Stimulated activated CD4-positive, alpha-beta T cell treated with anti-CD3 and anti-CD28 coated beads, Interleukin-1b, Interleukin-23, amount 100 ng/mL, for 24 hours (primary cell): ENCODE measurements around the gene PPIL6.

ENCODE experiments used
- DNase-seq, 4 experiments: peaks; one replicate each; pipeline ENCODE4 v3.0.0-alpha.2; 2020; ENCODE audit warnings: low read depth in 4 of 4, low spot score in 1 of 4

The PPIL6 gene

DNA sequence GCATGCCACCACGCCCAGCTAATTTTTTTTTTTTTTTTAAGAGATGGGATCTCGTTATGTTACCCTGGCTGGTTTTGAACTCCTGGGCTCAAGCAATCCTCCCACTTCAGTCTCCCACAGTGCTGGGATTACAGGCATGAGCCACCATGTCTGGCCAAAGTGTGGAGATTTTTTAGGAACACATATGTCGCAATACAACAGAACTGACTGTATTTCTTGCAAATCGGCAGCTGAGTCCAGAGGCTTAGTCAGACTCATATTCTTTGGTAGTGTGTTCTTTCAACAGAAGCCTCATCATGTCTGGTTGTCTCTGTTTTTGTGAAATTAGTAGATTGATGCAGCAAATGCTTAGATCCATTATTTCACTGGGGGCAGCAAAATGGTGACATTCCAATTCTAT, 34.2 kb downstream of the PPIL6 start:
- no peak for DNase-seq

DNA sequence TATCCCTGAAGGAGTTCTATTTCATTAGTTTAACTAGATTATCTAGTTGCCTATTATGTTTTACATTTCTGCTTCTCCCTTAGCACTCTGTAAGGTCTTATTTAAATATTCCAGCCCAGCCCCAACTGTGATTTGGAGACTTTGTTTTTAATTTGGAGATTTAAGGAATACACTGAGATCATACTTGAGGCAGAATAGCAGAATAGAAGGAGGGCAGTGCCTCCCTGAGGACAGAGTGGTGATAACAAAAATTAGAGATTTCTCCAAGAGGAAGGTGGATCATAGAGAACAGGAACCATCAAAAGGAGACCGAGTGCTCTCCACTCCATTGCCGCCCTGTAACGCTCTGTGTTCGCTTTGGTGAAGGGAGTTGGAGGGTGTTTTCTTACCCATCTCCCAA, 43.4 kb downstream of the PPIL6 start:
- no peak for DNase-seq

DNA sequence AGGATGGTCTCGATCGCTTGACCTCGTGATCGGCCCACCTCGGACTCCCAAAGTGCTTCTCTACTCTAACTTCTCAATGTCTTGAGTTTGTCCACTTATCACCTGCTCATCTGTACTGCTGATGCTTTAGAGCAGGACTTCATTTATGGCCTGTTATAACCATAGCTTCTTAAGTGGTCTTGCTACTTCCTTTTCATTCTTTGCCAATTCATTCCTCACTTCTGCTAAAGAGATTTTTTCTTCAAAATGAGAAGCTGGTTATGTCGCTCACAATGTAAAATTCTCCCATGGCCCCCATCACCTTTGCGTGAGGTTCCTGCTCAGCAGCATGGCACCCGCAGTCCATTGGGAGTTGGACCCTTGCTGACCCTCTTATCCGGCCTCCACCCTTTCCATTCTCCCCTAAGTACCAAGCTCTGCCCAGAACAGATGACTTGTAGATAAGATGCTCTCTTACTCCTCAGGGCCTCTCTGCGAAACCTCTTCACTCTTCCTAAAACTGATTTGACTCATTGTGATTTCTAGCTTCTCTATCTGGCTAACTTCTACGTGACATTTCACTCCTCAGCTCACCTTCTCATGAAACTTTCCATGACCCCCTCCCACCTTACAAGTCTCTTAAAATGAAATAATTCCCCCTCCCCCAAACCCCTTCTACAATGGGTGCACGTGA, 44.2 kb downstream of the PPIL6 start:
- DNase-seq: no peak

DNA sequence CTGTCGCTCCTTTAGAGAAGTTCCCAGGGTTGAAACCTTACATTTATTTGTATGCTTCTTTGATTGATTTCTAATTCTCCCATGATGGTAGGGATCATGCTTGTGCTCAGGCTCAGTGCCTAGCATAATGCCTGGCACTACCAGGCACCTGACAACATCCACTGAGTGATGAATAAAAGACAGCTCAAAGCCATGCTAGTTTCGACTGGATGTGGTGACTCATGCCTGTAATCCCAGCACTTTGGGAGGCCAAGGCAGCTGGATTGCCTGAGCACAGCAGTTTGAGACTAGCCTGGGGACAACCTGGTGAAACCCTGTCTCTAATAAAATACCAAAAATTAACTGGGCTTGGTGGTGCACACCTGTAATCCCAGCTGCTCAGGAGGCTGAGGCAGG, 46.5 kb downstream of the PPIL6 start:
- DNase-seq: no peak

DNA sequence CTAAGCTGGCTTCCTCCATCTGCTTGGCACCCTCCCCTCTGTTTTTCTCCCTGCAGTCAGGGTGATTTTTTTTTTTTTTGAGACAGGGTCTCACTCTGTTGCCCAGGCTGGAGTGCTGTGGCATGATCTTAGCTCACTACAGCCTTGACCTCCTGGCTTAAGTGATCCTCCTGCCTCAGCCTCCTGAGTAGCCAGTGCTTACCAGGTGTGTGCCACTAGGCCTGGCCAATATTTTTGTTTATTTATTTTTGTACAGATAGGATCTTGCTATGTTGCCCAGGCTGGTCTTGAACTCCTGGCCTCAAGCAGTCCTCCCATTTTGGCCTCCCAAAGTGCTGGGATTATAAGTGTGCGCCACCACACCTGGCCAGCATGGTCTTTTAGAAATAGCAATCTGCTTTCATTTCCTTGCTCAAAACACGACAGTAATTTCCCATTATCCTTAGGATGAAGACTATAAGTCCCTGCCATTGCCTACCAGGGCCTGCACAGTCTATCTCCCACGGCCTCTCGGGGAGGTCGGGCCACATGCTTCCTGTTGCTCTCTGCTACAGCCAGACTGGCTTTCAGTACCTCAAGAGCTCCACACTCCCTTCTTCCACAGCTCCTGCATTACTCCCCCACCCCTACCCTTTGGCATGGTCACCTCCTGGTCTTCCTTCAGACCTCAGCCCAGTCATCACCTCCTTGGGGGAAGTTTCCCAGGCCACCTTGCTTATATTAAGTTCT, 47.1 kb downstream of the PPIL6 start:
- DNase-seq: no peak

DNA sequence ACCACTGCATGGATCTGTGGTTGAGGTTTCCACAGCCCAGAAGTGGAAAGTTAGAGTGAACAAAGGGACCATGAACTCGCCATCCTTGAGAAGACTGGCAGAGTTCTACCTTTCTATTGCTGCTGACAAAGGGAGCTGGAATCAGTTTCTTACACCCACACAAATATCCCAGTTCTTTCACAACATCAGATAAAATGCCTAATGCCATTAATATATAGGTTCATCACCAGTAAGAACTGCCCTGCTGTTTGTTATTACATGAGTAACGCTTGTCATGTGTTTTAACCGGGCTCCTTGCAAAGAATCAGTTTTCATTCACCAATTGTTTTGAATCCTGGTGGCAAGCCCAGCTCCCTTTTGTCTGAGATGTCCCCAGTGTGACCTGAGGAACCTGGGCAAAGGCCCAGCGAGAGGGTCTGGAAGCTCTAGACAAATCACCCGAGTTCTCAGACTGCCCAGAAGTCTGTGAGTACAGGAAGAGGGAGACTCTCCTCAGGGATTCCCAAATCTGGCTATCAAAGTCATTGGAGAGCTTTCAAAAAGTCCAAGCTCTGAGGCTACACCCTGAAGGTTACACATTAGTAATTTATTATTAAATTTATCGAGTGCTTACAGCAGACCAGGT, 50.7 kb downstream of the PPIL6 start:
- DNase-seq: no peak

DNA sequence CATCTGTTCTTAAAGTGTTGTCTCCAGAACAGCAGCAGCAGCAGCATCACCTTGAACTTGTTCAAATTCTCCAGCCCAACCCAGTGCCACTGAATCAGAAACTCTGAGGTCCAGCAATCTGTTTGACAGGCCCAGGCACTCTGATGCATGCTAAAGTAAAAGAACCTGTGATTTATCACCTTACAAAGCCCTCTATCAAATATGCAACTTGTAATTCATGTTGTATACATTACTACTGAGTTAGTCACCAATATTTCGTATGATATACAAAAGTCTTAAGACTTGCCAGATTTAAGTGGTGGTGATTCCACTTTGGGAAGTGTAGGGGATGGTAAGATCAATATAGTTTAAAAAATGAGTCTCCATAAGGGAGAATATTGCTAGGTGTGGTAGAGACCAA, 52.2 kb downstream of the PPIL6 start:
- no peak for DNase-seq

DNA sequence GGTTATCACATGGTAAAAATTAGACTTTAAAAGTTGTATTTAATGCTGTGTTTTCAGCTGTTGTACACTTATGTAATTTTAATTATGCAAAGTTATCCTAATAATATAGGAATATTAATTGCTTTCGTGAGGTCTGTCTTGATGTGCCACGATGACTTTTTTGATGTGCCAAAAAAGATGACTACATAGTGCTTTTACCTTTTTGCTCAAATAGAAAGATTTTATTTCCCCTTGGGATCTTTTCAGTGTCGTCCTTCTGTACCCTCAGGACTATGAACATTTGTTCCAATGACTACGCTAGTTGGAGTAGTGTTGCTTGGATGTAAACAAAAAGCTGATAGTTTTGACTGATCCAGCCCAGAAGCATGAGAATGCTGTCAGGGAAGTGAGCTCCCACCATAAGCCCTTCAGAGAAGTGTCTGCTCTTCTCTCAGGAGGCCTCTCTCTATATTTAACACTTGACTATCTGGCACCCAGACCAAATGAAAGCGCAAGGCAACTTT, 56.9 kb downstream of the PPIL6 start:
- no peak for DNase-seq

DNA sequence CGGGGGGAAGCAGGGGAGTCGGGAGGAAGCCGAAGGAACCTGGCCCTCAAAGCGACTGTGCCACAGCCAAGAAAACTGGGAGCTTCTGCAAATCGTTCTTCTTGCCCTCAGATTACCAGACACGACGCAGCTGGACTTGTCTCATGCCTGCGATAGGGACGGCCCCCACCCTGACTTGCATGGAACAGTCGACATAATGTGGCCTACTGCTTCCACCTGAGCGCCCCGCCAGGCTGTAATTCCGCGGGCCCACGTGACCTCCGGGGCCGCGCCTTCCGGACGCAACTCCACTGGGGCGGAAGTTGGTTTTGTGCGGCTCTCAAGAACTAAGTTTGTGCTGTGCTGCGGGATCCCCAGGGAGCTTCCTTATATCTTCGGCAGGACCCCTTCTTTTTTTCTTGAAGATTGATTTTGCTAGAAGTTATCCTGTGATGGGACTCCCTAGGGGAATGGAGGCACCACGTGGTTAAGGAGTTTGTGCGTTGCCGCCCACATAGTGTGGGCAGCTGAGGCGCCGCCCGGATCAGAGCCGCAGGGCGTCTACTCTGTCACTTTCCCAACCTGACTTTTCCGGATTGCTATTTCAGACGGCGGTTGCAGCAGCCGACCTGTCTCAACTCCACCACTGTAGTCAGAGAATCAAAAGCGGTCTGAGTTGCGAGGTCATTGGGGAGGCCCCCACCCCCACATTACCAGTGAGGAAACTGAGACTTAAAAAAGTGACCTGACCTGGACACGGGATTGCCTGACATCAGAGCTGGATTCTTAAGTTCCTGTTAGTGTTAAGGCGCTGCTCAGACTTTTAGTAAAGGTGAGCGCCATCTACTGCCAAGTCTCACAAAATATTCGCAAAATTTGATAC, 57.6 kb downstream of the PPIL6 start:
- peak; percentile 80 to 84 (median 81) for DNase-seq

DNA sequence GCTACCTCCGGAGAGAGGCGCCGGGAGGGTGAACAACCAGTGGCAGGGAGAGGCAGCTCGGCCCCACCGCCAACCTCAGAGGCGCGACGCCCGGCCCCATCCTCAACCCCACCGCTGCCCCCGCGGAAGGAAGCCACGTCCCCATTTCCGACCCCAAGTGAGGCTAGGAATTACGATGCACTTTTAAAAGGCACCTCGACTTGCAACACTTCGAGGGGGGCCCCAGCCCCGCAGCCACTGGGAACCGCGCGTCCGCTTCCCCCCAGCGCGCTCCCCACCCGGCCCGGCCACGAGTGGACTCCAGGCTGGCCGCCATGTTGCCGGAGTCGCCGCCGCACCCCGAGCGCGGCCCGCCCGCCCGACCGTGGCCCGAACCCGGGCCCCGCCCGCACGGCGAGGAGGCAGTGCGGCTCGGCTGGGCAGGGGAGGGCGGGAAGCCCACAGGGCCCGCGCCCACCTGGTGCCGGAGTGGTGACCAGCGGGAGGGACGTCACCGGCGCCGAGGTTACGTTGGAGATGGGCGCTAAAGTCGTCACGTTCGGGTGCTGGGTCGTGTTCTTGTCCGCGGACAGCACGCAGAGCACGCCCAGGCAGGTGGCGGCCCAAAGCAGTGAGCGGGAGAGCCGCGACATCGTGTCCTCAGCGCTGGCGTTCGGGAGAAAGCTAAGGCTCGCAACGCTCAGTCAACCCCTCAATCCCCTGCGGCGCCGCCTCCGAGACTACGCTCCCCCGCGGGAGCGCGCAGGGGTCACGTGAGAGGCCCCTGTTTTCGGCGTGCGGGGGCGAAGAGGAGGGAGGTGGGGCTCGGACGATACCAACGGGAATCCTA, 58.5 kb downstream of the PPIL6 start, which contains the start of gene CD164:
Gene CD164 (minus strand): TSS at position 721 of the 829 bp plus-strand sequence. CDS start 89 bp downstream, at position 632.
- DNase-seq: peak; percentile 88 to 91 (median 90)

DNA sequence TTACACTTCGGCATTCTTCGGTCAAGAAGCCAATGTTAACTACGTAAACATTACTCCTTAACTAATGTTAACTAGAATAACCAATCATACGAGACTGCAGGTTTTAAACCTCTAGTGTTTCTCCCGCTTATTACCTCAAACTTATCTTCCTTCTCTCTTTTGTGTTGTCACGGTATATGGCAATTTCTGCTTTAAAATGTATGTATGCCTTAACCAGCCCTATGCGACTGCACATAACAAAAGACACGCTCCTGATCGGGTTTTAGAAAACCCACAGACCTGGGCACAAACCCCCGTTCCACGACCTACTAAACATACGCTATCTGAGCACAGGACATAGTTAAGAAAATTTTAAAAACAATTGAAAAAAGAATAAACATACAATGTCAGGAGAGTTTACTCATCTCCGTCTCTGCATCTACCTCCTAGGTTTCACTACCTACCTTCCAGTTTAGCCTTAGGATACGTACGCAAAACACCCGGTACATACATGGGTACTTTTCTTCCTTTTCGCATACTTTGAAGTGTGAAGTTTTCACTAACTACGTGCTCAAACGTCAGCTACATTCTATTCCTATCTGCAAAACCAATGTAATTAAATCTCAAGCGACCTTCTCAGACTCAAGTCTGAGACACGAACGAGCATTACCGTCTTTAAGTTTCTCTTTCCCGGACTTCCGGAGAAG, 59.2 kb downstream of the PPIL6 start:
- no peak for DNase-seq

DNA sequence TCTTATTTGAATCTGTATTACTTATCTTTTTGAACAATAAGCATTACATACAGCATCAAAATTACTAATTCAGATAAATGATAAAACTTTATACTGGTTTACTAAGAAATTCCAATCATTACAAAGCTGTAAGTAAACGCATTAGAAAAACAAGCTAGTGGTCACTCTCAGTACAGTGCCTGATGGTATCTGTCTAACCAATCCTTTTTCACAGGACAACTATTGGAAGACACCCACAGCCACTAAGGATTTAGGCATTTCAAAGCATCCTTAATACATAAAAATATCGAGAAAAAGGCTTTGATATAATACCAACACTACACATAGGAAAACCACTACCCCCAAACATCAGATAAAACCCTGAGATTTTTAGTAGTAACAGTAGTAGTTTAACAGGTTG, 60.7 kb downstream of the PPIL6 start:
- DNase-seq: no peak

DNA sequence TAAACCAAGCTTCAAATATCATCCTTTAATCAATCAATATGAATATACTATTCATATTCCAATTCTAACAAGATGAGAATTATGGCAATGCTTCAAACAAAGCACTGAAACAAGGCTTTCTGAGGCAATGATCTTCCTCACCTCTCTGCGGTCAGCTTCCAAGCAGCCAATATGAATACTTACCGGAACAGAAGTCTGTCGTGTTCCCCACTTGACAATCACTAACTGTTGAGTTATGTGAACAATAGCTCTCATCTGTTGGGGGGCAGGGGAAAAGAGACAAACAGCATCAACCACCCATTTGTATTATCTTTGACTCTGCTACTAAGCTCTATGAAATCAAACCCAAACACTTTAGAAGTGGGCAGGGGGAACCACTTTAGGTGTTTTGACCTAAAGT, 62.7 kb downstream of the PPIL6 start:
- no peak for DNase-seq

DNA sequence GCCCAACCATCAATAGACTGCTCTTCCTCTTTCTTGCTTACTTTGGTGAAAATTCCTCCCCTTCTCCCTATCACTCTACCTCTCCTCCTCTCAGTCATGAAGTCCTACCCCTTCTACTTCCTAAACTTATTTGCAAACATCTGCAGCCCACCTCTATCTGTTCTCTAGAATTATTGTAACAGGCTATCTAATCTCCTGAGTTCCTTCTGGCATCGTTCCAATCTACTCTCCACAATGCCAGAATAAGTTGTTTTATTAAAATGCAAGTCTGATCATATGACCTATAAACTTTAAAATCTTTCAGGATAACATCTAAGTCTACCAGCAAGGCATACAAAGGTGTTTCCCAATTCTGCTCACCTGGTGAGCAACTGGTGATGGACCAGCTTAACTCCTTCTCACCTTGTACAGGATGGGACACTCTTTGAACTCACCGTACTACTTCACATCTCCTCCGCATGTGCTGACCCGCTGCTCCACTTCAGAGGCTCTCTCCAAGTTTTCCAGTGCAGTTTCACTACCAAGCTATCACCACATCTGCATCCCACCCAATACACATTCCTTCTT, 66.0 kb downstream of the PPIL6 start:
- DNase-seq: no peak

DNA sequence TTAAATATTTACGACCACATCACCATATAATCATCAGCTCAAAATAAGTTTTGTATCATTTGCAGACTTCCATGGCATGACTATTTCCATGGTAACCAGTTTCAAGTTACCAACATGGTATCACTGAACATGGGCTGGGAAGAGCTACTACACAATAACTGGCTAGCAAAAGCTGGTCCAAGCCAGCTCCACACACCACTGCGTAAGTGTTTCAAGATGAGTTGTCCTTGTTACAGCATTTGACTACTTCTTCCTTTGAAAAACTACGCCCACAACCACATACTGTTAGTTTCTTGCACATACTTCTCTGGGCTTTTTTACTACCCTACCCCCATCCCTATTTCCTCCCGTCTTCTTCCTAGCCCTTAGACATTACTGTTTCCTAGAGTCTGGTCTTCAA, 66.7 kb downstream of the PPIL6 start:
- peak in 2 of 4 experiments; percentile 11 to 32 for DNase-seq

DNA sequence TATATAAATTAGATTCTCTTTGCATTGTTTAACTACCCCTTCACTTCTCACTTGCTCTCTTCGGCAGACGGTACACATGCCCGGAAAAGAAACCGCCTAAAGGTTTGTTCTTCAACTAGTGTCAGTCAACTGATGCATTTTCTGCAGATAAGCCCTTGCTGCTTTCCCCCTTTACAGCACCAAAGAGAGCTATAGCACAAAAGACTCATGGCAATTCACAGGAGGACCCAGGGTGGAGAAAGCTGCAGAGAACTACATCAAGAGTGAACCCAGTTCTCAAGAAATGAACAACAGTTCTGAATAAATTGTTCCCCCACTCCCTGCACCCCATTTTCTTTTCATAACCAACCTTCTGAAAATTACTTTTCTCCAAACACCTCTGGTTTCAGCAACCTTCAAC, 67.1 kb downstream of the PPIL6 start:
- peak in 1 of 4 experiments; percentile 3 for DNase-seq

DNA sequence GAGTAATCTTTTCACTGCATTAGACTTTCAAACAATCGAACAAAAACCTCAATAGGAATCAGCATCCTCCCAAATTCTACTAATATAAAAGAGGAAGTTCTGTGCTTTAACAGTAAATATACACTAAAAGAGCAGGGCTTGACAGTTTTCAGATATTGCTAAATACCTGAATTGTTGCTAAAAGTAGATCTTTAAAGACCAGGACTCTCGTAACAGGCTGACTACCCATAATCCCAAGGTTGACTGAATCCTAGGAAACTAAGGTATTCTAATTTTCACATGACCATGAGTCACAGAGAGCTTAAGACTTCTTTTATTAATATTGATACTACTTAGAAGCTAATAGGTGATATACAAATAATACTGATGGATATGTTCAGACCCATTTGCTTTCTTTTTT, 68.3 kb downstream of the PPIL6 start:
- DNase-seq: no peak

DNA sequence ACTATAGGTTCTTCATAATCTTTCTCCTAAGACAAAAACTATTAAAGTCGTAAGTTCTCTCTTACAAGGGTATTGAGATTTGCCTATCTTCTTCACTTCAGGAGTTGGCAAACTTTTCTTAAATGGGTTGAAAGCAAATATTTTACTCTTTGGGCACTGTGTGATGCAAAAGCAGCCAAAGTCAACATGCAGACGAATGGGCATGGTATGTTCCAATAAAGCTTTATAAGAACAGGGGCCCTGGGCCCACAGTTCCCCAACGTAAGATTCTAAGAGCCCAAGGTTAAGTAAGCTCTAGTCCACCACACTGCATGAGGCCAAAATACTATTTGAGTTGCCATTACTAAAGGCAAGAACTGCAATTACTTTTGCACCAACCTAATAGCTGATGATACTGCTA, 69.6 kb downstream of the PPIL6 start:
- DNase-seq: no peak

DNA sequence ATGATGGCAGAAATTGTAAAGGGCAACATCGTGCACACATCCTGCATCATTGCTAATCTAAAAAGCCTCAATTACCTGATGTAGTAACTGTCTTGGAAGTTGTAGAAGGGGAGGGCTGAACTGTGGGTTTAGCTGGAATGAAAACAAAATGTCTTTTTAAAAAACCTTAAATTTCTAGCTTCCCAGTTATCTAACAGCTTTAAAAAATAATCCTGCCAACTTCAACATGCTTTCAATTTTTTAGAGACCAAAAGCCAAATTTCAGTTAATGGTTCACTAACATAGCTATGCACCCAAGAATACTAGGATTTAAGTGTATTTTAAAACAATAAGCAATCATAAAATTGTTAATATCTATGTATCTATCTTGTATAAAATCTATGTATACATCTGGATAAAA, 70.1 kb downstream of the PPIL6 start:
- DNase-seq: no peak
